HL-60/S4 treated with phorbol 12-myristate 13-acetate at 8.2 ng/mL for 4 days and 3 days (cell line): ENCODE data around the gene BAIAP2.

ENCODE experiments used
- in situ Hi-C: fragments of 300-500 bp; cut with MboI; formaldehyde crosslinking; loops from 2 replicates; pipeline ENCODE4 v1.15.0; 2022; ENCODE audit warnings: low sequenced_read_pairs

BAIAP2 gene

GRCh38 chr17:81034779-81035520 is at the start of gene BAIAP2:
TSS of gene BAIAP2 (plus strand) at chr17:81035151. CDS start at chr17:81035255, 104 bp downstream.
- in situ Hi-C loops = no loop called here

GRCh38 chr17:80986046-80986445 is 48.9 kb upstream of the BAIAP2 start:
- in situ Hi-C loops = loop anchor here (10.0 kb wide), 1 partner anchor 561 kb away; no protein-coding TSS in a partner anchor

- in situ Hi-C loops = loop anchor here (10.0 kb wide), 1 partner anchor 562 kb away; no protein-coding TSS in a partner anchor
Observed at GRCh38 chr17:80986816-80987475, 48.0 kb upstream of the BAIAP2 start.

- in situ Hi-C loops = loop anchor here (10.0 kb wide), 1 partner anchor 563 kb away; no protein-coding TSS in a partner anchor
Observed at GRCh38 chr17:80987941-80988461, 47.0 kb upstream of the BAIAP2 start.

GRCh38 chr17:80989586-80989913 is 45.4 kb upstream of the BAIAP2 start:
- in situ Hi-C loops = loop anchor here (10.0 kb wide), 1 partner anchor 565 kb away; no protein-coding TSS in a partner anchor

- in situ Hi-C loops = no loop called here
Observed at GRCh38 chr17:80990921-80991644, 43.9 kb upstream of the BAIAP2 start.

- in situ Hi-C loops = no loop called here
Observed at GRCh38 chr17:80991645-80992076, 43.3 kb upstream of the BAIAP2 start, which contains the start of gene CHMP6. TSS of gene CHMP6 (plus strand) at chr17:80991841. CDS start at chr17:80991919, 78 bp downstream.

GRCh38 chr17:80992077-80992947 is 42.6 kb upstream of the BAIAP2 start:
- in situ Hi-C loops = no loop called here

- in situ Hi-C loops = no loop called here
Observed at GRCh38 chr17:80992948-80993624, 41.9 kb upstream of the BAIAP2 start.

- in situ Hi-C loops = no loop called here
Observed at GRCh38 chr17:80995131-80995530, 39.8 kb upstream of the BAIAP2 start.

- in situ Hi-C loops = no loop called here
Observed at GRCh38 chr17:80996422-80997305, 38.3 kb upstream of the BAIAP2 start.

- in situ Hi-C loops = no loop called here
Observed at GRCh38 chr17:80997424-80998117, 37.4 kb upstream of the BAIAP2 start.

GRCh38 chr17:80998118-80998747 is 36.7 kb upstream of the BAIAP2 start:
- in situ Hi-C loops = no loop called here

- in situ Hi-C loops = no loop called here
Observed at GRCh38 chr17:80998748-80999535, 36.0 kb upstream of the BAIAP2 start.

GRCh38 chr17:80999536-81000333 is 35.2 kb upstream of the BAIAP2 start:
- in situ Hi-C loops = no loop called here

- in situ Hi-C loops = no loop called here
Observed at GRCh38 chr17:81000334-81000630, 34.7 kb upstream of the BAIAP2 start.
